ENCODE results near the gene ZCCHC7. TPM values are rescaled to one million over a fixed set of nuclear protein-coding genes. Genes with fewer than 3 reads are reported as not detected.
A peak's percentile ranks its signal among the peaks of the same experiment; 100 is the strongest.

ZCCHC7 gene
- total and polyA plus RNA-seq, 10 of the 15 experiments (the other 5 are each of a cell fraction or from before 2014, with no cell fraction given): 42.9 to 178 (median 53.3) TPM

GRCh38 chr9:37378613-37379004 lies 258.2 kb downstream of the ZCCHC7 start:
- WGBS (ENCODE audit: insufficient coverage, insufficient replicate concordance, low lambda C conversion rate, missing lambda C conversion rate): 14% methylated on average over 19 of the region's 19 CpGs
- Histone ChIP-seq H3K4me3 (peak overlapping the region; percentile 53; the same call in 1 of the 2 replicates), H3K27ac (ENCODE audit: control insufficient read depth, insufficient read depth) (peak overlapping the region; percentile 69), H3K79me2 (ENCODE audit: control insufficient read depth, insufficient read depth, low read length) (peaks cover 3% of the 10 kb centered on the region), H3K9ac (ENCODE audit: control insufficient read depth, insufficient read depth, low read length) (peak overlapping the region; percentile 67), H2AFZ (ENCODE audit: control insufficient read depth, low read depth, low read length) (peak overlapping the region; percentile 68), H3K9me3 (replicated peaks; ENCODE audit: control insufficient read depth, insufficient read depth, low read length) (peaks cover 2% of the 10 kb centered on the region; the same call in 2 of the 3 replicates), H3K4me2 (ENCODE audit: control insufficient read depth, insufficient read depth) (peak overlapping the region; percentile 84), H4K20me1 (ENCODE audit: control insufficient read depth, insufficient read depth) (no peaks in the 10 kb centered on the region), H3K27me3 (replicated peaks in 1 of 2; ENCODE audit: control insufficient read depth in 2 of 2, insufficient read depth in 2 of 2, low read length in 1 of 2) (no peaks in the 10 kb centered on the region), H3K4me1 (ENCODE audit: control insufficient read depth, insufficient read depth, low read length) (peaks cover 90% of the 10 kb centered on the region), H3K36me3 (ENCODE audit: control insufficient read depth in 2 of 2, insufficient read depth in 2 of 2, low read length in 1 of 2) (no peaks in the 10 kb centered on the region)
- ChIA-PET POLR2A (interaction anchor here (11.3 kb wide), 1 partner anchor 30 kb away, joined by 212 read pairs; no protein-coding TSS in a partner anchor), RAD21 (ENCODE audit: unreplicated experiment) (interaction anchor here (5.6 kb wide), 1 partner anchor 24 kb away, joined by 23 read pairs; no protein-coding TSS in a partner anchor), CTCF (interaction anchor here (13.2 kb wide), 1 partner anchor 30 kb away, joined by 220 read pairs; no protein-coding TSS in a partner anchor), SMC1A (ENCODE audit: uncharacterized antibody, unreplicated experiment) (interaction anchor here (1.4 to 1.6 kb wide), 2 partner anchors 11 to 33 kb away, joined by 3 to 6 read pairs; no protein-coding TSS in a partner anchor)
- DNase-seq (ENCODE audit: low read depth, low spot score): no peak
- in situ Hi-C loops (cut with MboI) (no loop called here), intact Hi-C loops (cut with micrococcal nuclease; ENCODE audit: unreplicated experiment) (loop anchor here (1.0 to 10.0 kb wide), 4 partner anchors 24 to 384 kb away; no protein-coding TSS in a partner anchor)
- FAIRE-seq: no peak
- TSS peak; percentile 99 for BruUV-seq (replicated peaks)
- peak; percentile 17 for ATAC-seq
- TF ChIP-seq CHD1 (IDR thresholded peaks at IDR 0.05; ENCODE audit: low read depth, low read length): no peak
- TF ChIP-seq CBX5 (IDR thresholded peaks at IDR 0.05; ENCODE audit: low read depth): no peak
- peak; percentile 59 for TF ChIP-seq POLR2AphosphoS5 (IDR thresholded peaks at IDR 0.05; ENCODE audit: low read length)
- TF ChIP-seq, protein P1, sequence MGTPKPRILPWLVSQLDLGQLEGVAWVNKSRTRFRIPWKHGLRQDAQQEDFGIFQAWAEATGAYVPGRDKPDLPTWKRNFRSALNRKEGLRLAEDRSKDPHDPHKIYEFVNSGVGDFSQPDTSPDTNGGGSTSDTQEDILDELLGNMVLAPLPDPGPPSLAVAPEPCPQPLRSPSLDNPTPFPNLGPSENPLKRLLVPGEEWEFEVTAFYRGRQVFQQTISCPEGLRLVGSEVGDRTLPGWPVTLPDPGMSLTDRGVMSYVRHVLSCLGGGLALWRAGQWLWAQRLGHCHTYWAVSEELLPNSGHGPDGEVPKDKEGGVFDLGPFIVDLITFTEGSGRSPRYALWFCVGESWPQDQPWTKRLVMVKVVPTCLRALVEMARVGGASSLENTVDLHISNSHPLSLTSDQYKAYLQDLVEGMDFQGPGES (IDR thresholded peaks at IDR 0.05): no peak
- TF ChIP-seq SPI1 (IDR thresholded peaks at IDR 0.05; ENCODE audit: borderline replicate concordance, insufficient read depth, low read depth, low read length): no peak
- TF ChIP-seq LARP7 (IDR thresholded peaks at IDR 0.05): peak; percentile 64
- peak; percentile 39 for TF ChIP-seq IKZF1 (conservative IDR thresholded peaks at IDR 0.05)
- TF ChIP-seq PML (IDR thresholded peaks at IDR 0.05; ENCODE audit: low read length): no peak
- TF ChIP-seq CREM (IDR thresholded peaks at IDR 0.05; ENCODE audit: low read depth): peak; percentile 17; the same call in 1 of the 2 replicates
- no peak for TF ChIP-seq ZSCAN29 (IDR thresholded peaks at IDR 0.05)
- TF ChIP-seq RELA (IDR thresholded peaks at IDR 0.05; ENCODE audit: borderline replicate concordance, partially characterized antibody): no peak
- no peak for TF ChIP-seq MEF2A (IDR thresholded peaks at IDR 0.05; ENCODE audit: insufficient read depth, low read depth, low read length)
- TF ChIP-seq BHLHE40 (IDR thresholded peaks at IDR 0.05; ENCODE audit: borderline replicate concordance in 1 of 2, low read depth in 2 of 2, low read length in 1 of 2): 0 out of 4 replicates have a peak, but pooled peaks of 1 of the 2 experiments have one; percentile 7
- TF ChIP-seq, protein P2, sequence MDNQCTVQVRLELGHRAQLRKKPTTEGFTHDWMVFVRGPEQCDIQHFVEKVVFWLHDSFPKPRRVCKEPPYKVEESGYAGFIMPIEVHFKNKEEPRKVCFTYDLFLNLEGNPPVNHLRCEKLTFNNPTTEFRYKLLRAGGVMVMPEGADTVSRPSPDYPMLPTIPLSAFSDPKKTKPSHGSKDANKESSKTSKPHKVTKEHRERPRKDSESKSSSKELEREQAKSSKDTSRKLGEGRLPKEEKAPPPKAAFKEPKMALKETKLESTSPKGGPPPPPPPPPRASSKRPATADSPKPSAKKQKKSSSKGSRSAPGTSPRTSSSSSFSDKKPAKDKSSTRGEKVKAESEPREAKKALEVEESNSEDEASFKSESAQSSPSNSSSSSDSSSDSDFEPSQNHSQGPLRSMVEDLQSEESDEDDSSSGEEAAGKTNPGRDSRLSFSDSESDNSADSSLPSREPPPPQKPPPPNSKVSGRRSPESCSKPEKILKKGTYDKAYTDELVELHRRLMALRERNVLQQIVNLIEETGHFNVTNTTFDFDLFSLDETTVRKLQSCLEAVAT (IDR thresholded peaks at IDR 0.05): peak; percentile 79
- TF ChIP-seq SKIL (IDR thresholded peaks at IDR 0.05; ENCODE audit: low read depth, poor library complexity, severe bottlenecking): no peak
- 0 out of 2 replicates have a peak, but pooled peaks have one; percentile 28 for TF ChIP-seq POLR2A (IDR thresholded peaks at IDR 0.05; ENCODE audit: low read depth, low read length)
- no peak for TF ChIP-seq NFXL1 (IDR thresholded peaks at IDR 0.05; ENCODE audit: borderline replicate concordance)

Measured in GM12878 (cell line).